Activated naive CD4-positive, alpha-beta T cell treated with anti-CD3 and anti-CD28 coated beads for 36 hours (primary cell): ENCODE results near the gene KCNK17. TPM values are rescaled to one million over a fixed set of nuclear protein-coding genes. Genes with fewer than 3 reads are reported as not detected.

Experiments
- CTCF ChIA-PET: fragments of 350-600 bp; sonication (Branson Sonifier 250); formaldehyde crosslinking; loops from one replicate; lab custom pipeline; 2021; ENCODE audit warnings: antibody characterized with exemption; lab: Charles Lee
- DNase-seq: peaks from one replicate; pipeline ENCODE4 v3.0.0-alpha.2; 2020
- H3K27ac Mint-ChIP-seq: one replicate; pipeline ENCODE4 v1.8.0; 2021; ENCODE audit warnings: mild to moderate bottlenecking, mixed read lengths
- H3K27me3 Mint-ChIP-seq: one replicate; pipeline ENCODE4 v1.8.0; 2021; ENCODE audit warnings: low read depth, mixed read lengths
- H3K36me3 Mint-ChIP-seq: one replicate; pipeline ENCODE4 v1.8.0; 2021; ENCODE audit warnings: low read depth, mixed read lengths
- H3K4me1 Mint-ChIP-seq: one replicate; pipeline ENCODE4 v1.8.0; 2021; ENCODE audit warnings: low read depth, mixed read lengths
- H3K4me3 Mint-ChIP-seq: one replicate; pipeline ENCODE4 v1.8.0; 2021; ENCODE audit warnings: mild to moderate bottlenecking, moderate library complexity, mixed read lengths
- H3K9me3 Mint-ChIP-seq: one replicate; pipeline ENCODE4 v1.8.0; 2021; ENCODE audit warnings: mixed read lengths
- intact Hi-C: fragments of 100-400 bp; cut with micrococcal nuclease; formaldehyde crosslinking; loops from one replicate; pipeline ENCODE4 v1.15.1; 2023
- total RNA-seq, 2 experiments: library from RNA; stranded (reverse); gene quantifications; one replicate each; pipeline ENCODE4 v1.2.3, GENCODE V29; 2021

KCNK17 gene
- total RNA-seq, 2 experiments from 2014 or later, result not detected

- intact Hi-C loops, result loop anchor here (1.0 kb wide), 2 partner anchors 144 to 438 kb away; no protein-coding TSS in a partner anchor
- DNase-seq, result no peak
- H3K4me3 Mint-ChIP-seq, result no peak overlapping the region
- H3K9me3 Mint-ChIP-seq, result no peaks in the 10 kb centered on the region
- H3K27ac Mint-ChIP-seq, result no peak overlapping the region
- H3K36me3 Mint-ChIP-seq, result no peaks in the 10 kb centered on the region
- CTCF ChIA-PET, result interaction anchor here (0.6 to 17.6 kb wide), 21 partner anchors 8 to 523 kb away, joined by 3 to 391 read pairs (median 5); no protein-coding TSS in a partner anchor
- peaks cover 34% of the 10 kb centered on the region for H3K27me3 Mint-ChIP-seq
- H3K4me1 Mint-ChIP-seq, result peaks cover 7% of the 10 kb centered on the region
Measured at GRCh38 chr6:39310542-39310941, 3.7 kb downstream of the KCNK17 start.

- DNase-seq, result peak; percentile 75
- intact Hi-C loops, result loop anchor here (1.0 kb wide), 2 partner anchors 144 to 438 kb away; no protein-coding TSS in a partner anchor
Measured at GRCh38 chr6:39309942-39310531, 4.2 kb downstream of the KCNK17 start.

GRCh38 chr6:39307462-39307861 is 6.8 kb downstream of the KCNK17 start:
- Mint-ChIP-seq H3K9me3 (peaks cover 2% of the 10 kb centered on the region), H3K27me3 (peaks cover 12% of the 10 kb centered on the region), H3K4me3 (no peak overlapping the region), H3K36me3 (no peaks in the 10 kb centered on the region), H3K27ac (no peak overlapping the region), H3K4me1 (peaks cover 6% of the 10 kb centered on the region)
- CTCF ChIA-PET, result interaction anchor here (1.0 to 17.6 kb wide), 7 partner anchors 138 to 436 kb away, joined by 3 to 391 read pairs (median 4); no protein-coding TSS in a partner anchor
- DNase-seq, result no peak
- intact Hi-C loops, result no loop called here

More at GRCh38 chr6:39309942-39310531, 4.2 kb downstream of the KCNK17 start:
- CTCF ChIA-PET, result interaction anchor here (0.6 to 17.6 kb wide), 28 partner anchors 9 to 773 kb away, joined by 3 to 391 read pairs (median 4); no protein-coding TSS in a partner anchor
- Mint-ChIP-seq H3K36me3 (no peaks in the 10 kb centered on the region), H3K27me3 (peaks cover 30% of the 10 kb centered on the region), H3K4me3 (no peak overlapping the region), H3K27ac (no peak overlapping the region), H3K9me3 (peaks cover 2% of the 10 kb centered on the region), H3K4me1 (peaks cover 7% of the 10 kb centered on the region)

GRCh38 chr6:39304951-39305350 is 9.3 kb downstream of the KCNK17 start:
- CTCF ChIA-PET, result interaction anchor here (0.7 to 17.6 kb wide), 12 partner anchors 10 to 434 kb away, joined by 3 to 391 read pairs (median 3); no protein-coding TSS in a partner anchor
- H3K4me1 Mint-ChIP-seq, result peaks cover 6% of the 10 kb centered on the region
- H3K36me3 Mint-ChIP-seq, result no peaks in the 10 kb centered on the region
- no peak overlapping the region for H3K4me3 Mint-ChIP-seq
- intact Hi-C loops, result no loop called here
- peaks cover 2% of the 10 kb centered on the region for H3K9me3 Mint-ChIP-seq
- H3K27ac Mint-ChIP-seq, result no peak overlapping the region
- H3K27me3 Mint-ChIP-seq, result no peaks in the 10 kb centered on the region
- no peak for DNase-seq

DNA sequence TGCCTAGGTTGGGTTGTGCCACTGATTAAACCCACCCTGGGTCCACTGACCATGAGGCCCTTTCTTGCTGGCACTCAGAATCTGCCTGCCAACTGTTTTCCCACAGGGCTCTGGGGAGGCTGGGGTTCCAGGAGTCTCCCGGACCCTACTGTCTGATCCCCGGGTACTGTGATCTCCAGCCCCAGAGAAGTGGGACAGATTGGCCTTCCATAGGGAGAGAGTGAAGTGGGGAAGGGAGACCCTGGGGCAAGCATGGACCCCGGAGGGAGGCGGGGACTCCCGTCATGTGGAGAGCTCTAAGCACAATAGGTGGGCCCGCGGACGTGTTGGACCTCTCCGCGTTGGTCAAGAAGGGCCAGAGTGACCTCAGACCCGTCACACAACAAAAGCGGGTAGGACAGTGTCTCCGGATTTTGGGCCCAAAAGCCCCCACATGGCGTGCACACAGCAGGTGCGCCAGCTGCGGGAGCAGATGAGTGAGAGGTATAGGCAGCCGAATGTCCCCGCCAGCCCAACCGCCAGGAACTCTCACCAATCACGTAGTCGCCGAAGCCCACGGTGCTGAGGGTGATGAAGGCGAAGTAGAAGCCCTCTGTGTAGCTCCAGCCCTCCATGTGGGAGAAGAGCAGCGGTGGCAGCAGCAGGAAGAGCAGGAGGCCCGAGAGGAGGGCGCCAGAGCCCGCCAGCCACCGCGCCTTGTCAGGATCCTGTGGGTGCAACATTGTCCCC is 10.6 kb downstream of the KCNK17 start:
- Mint-ChIP-seq H3K27ac (no peak overlapping the region), H3K4me1 (peaks cover 6% of the 10 kb centered on the region), H3K9me3 (peaks cover 2% of the 10 kb centered on the region), H3K4me3 (no peak overlapping the region), H3K27me3 (no peaks in the 10 kb centered on the region), H3K36me3 (no peaks in the 10 kb centered on the region)
- CTCF ChIA-PET, result interaction anchor here (0.6 to 17.6 kb wide), 34 partner anchors 8 to 435 kb away, joined by 3 to 391 read pairs (median 5); partner anchors contain the start of gene KCNK5
- intact Hi-C loops, result loop anchor here (1.0 to 2.0 kb wide), 7 partner anchors 74 to 431 kb away; partner anchors contain the start of gene KCNK5
- DNase-seq, result no peak

DNA sequence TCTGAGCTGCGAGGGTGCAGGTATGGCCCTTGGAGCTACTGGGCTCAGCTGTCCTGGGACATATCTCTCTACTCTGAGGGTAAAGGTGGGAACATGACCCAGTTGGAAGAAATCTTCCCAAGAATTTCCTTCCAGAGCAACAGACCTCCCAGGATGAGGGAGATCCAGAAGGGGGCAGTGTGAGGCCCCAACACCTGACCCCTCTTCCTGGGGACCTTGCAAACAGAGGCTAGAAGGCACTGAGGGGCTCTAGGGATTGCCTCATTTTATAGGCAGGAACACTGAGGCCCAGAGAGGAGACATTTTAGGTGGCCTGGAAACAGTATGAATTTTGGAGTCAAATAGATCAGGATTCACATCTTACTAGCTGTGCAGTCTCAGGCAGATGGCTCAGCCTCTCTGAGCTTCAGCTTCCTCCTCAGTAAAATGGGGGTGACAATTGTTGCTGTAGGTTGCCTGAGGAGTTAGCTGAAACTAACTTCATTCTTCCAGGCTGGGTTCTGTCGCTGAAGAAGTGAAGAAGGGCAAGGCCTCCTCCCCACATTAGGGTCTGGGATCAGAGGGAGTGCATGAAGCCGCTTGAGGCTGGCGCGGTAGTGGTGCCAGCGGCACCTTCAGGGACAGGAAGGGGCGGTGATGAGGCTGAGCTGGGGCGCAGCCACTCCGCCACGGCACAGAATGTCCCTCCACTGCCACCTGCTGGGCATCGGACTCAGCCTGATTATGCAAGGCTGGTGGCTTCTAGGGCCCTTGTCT is 11.4 kb downstream of the KCNK17 start:
- CTCF ChIA-PET, result interaction anchor here (0.6 to 17.6 kb wide), 45 partner anchors 8 to 434 kb away, joined by 3 to 391 read pairs (median 4); partner anchors contain the start of gene KCNK5

DNA sequence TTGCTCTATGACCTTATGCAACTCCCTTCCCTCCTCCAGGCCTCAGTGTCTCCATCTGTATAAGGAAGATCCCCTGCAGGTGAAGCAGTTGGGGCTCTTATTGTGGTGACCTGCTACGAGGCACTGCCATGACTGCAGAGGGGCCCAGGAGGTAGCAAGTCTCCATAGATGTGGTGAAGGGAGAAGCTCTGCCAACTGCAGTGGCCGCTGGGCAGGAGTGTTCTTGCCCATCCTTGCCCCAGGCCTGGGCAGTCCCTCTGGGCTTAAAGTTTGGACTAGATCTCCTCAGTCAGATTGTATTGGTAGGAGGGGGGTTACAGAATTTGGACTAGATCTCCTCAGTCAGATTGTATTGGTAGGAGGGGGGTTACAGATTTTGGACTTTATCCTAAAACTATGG is 12.2 kb downstream of the KCNK17 start:
- no peak for DNase-seq
- CTCF ChIA-PET, result interaction anchor here (1.1 to 17.6 kb wide), 22 partner anchors 9 to 433 kb away, joined by 3 to 391 read pairs (median 6); partner anchors contain the start of gene KCNK5
- Mint-ChIP-seq H3K9me3 (peaks cover 2% of the 10 kb centered on the region), H3K4me3 (no peak overlapping the region), H3K36me3 (no peaks in the 10 kb centered on the region), H3K27me3 (no peaks in the 10 kb centered on the region), H3K4me1 (peaks cover 6% of the 10 kb centered on the region), H3K27ac (no peak overlapping the region)
- intact Hi-C loops, result loop anchor here (2.0 kb wide), 1 partner anchor 429 kb away; no protein-coding TSS in a partner anchor

More for the DNA sequence above, 11.4 kb downstream of the KCNK17 start:
- DNase-seq, result peak; percentile 95
- H3K27me3 Mint-ChIP-seq, result no peaks in the 10 kb centered on the region
- intact Hi-C loops, result loop anchor here (1.0 to 2.0 kb wide), 7 partner anchors 74 to 430 kb away; partner anchors contain the start of gene KCNK5
- peak overlapping the region; percentile 16 for H3K4me3 Mint-ChIP-seq
- peaks cover 2% of the 10 kb centered on the region for H3K9me3 Mint-ChIP-seq
- peaks cover 6% of the 10 kb centered on the region for H3K4me1 Mint-ChIP-seq
- H3K36me3 Mint-ChIP-seq, result no peaks in the 10 kb centered on the region
- H3K27ac Mint-ChIP-seq, result no peak overlapping the region

- DNase-seq, result no peak
Measured at GRCh38 chr6:39301606-39302005, 12.6 kb downstream of the KCNK17 start.

GRCh38 chr6:39300739-39301138 is 13.5 kb downstream of the KCNK17 start:
- peaks cover 2% of the 10 kb centered on the region for H3K9me3 Mint-ChIP-seq
- CTCF ChIA-PET, result interaction anchor here (0.8 to 17.6 kb wide), 5 partner anchors 38 to 428 kb away, joined by 3 to 391 read pairs (median 4); no protein-coding TSS in a partner anchor

More at GRCh38 chr6:39301606-39302005, 12.6 kb downstream of the KCNK17 start:
- no peak overlapping the region for H3K4me3 Mint-ChIP-seq
- H3K36me3 Mint-ChIP-seq, result no peaks in the 10 kb centered on the region
- H3K9me3 Mint-ChIP-seq, result peaks cover 2% of the 10 kb centered on the region
- H3K27me3 Mint-ChIP-seq, result no peaks in the 10 kb centered on the region
- intact Hi-C loops, result loop anchor here (2.0 kb wide), 1 partner anchor 429 kb away; no protein-coding TSS in a partner anchor
- H3K27ac Mint-ChIP-seq, result no peak overlapping the region
- CTCF ChIA-PET, result interaction anchor here (0.9 to 17.6 kb wide), 6 partner anchors 22 to 304 kb away, joined by 3 to 391 read pairs (median 7); no protein-coding TSS in a partner anchor
- peaks cover 6% of the 10 kb centered on the region for H3K4me1 Mint-ChIP-seq

GRCh38 chr6:39298061-39298460 is 16.2 kb downstream of the KCNK17 start:
- Mint-ChIP-seq H3K4me1 (peaks cover 5% of the 10 kb centered on the region), H3K36me3 (no peaks in the 10 kb centered on the region)

More at GRCh38 chr6:39300739-39301138, 13.5 kb downstream of the KCNK17 start:
- Mint-ChIP-seq H3K27ac (no peak overlapping the region), H3K27me3 (no peaks in the 10 kb centered on the region), H3K4me3 (no peak overlapping the region), H3K4me1 (peaks cover 6% of the 10 kb centered on the region), H3K36me3 (no peaks in the 10 kb centered on the region)
- no peak for DNase-seq
- intact Hi-C loops, result no loop called here

More at GRCh38 chr6:39298061-39298460, 16.2 kb downstream of the KCNK17 start:
- no peak overlapping the region for H3K4me3 Mint-ChIP-seq
- DNase-seq, result no peak
- no peaks in the 10 kb centered on the region for H3K27me3 Mint-ChIP-seq
- CTCF ChIA-PET, result interaction anchor here (17.6 kb wide), 1 partner anchor 129 kb away, joined by 391 read pairs; no protein-coding TSS in a partner anchor
- H3K27ac Mint-ChIP-seq, result no peak overlapping the region
- intact Hi-C loops, result no loop called here
- H3K9me3 Mint-ChIP-seq, result no peaks in the 10 kb centered on the region
